GM18519 (cell line): ENCODE measurements around the gene LHFPL6.
"Not testable (repeated sequence)": the region's sequence is repeated elsewhere in the genome, so short reads cannot be mapped to it uniquely, and the experiment has no call there.

Experiments used
- ATAC-seq: cut with Tn5 transposase; IDR thresholded peaks from one replicate; pipeline ENCODE4 v1.9.1; 2021; ENCODE audit warnings: mild to moderate bottlenecking, moderate library complexity; ENCODE audit not compliant: unreplicated experiment, low FRiP score

LHFPL6 gene

GRCh38 chr13:39369161-39369890, 233.7 kb downstream of the LHFPL6 start:
- ATAC-seq: no peak

- ATAC-seq: no peak
These were observed 237.1 kb downstream of the LHFPL6 start for GRCh38 chr13:39365879-39366278.

GRCh38 chr13:39364947-39365468, 238.0 kb downstream of the LHFPL6 start:
- ATAC-seq: no peak

- no peak for ATAC-seq
These were observed 239.6 kb downstream of the LHFPL6 start for GRCh38 chr13:39363382-39363772.

- no peak for ATAC-seq
These were observed 240.2 kb downstream of the LHFPL6 start for GRCh38 chr13:39362652-39363381.

- ATAC-seq: no peak
These were observed 249.0 kb downstream of the LHFPL6 start for GRCh38 chr13:39353988-39354387.

GRCh38 chr13:39350461-39350881, 252.5 kb downstream of the LHFPL6 start:
- no peak for ATAC-seq

- ATAC-seq: no peak
These were observed 253.5 kb downstream of the LHFPL6 start for GRCh38 chr13:39349391-39349960.

GRCh38 chr13:39347926-39348901, 254.8 kb downstream of the LHFPL6 start:
- no peak for ATAC-seq

- ATAC-seq: no peak
These were observed 257.0 kb downstream of the LHFPL6 start for GRCh38 chr13:39345982-39346381.

GRCh38 chr13:39341251-39341650, 261.7 kb downstream of the LHFPL6 start:
- ATAC-seq: no peak

- not testable (repeated sequence) for ATAC-seq
These were observed 264.9 kb downstream of the LHFPL6 start for GRCh38 chr13:39338114-39338513.

- ATAC-seq: no peak
These were observed 266.1 kb downstream of the LHFPL6 start for GRCh38 chr13:39336937-39337336.

GRCh38 chr13:39336207-39336606, 266.8 kb downstream of the LHFPL6 start:
- no peak for ATAC-seq

GRCh38 chr13:39335721-39336120, 267.3 kb downstream of the LHFPL6 start:
- ATAC-seq: no peak

- no peak for ATAC-seq
These were observed 272.5 kb downstream of the LHFPL6 start for GRCh38 chr13:39330504-39330903.

- ATAC-seq: no peak
These were observed 273.8 kb downstream of the LHFPL6 start for GRCh38 chr13:39329182-39329639.

- ATAC-seq: no peak
These were observed 275.9 kb downstream of the LHFPL6 start for GRCh38 chr13:39327172-39327479.

GRCh38 chr13:39326469-39327171, 276.4 kb downstream of the LHFPL6 start:
- no peak for ATAC-seq
